Measurements from ENCODE around the gene MT1A.

The MT1A gene

DNA sequence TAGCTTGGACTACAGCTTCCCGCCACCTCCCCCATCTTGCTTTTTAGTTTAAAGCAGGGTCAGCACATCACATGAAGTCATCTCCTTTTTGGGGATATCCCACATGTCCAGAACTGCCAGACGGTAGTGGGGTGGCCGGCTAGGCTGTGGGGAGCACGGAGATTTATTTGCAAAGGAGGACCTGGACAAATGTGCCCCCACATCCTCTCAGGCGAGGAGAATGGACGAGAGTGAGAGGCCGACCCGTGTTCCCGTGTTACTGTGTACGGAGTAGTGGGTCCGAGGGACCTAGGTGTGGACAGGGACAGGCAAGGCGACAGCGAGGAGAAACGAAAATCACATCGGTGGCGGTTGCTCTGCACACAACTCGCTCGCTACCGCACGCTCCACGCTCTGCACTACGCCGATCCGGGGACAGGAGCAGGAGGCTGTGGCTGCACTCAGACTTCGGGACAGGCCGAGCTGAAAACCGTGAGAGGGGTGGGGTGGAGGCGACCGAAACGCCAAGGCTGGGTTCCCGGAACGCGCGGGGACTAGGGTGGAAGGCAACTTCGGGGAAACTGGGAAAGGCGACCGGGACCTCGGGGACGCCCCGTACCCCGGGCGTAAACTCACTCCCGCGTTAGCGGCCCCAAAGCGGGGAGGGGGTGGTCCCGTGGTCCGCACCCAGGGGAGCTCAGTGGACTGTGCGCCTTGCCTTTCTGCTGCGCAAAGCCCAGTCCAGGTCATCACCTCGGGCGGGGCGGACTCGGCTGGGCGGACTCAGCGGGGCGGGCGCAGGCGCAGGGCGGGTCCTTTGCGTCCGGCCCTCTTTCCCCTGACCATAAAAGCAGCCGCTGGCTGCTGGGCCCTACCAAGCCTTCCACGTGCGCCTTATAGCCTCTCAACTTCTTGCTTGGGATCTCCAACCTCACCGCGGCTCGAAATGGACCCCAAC, at the start of gene MT1A:
Gene MT1A, plus strand, starts transcription at position 853 of the 937 bp plus-strand sequence. Its CDS starts 73 bp downstream, at position 926.
- Histone ChIP-seq H3K4me3 (ENCODE audit: low read length) (peak within 1 kb of the TSS; percentile 65), H3K9ac (ENCODE audit: low read length) (no peak within 1 kb of the TSS), H3K27me3 (ENCODE audit: control insufficient read depth, insufficient read depth, low read length) (peaks cover 37% of the 10 kb centered on the region), H3K36me3 (ENCODE audit: control insufficient read depth, insufficient read depth, low read length) (no peaks in the 10 kb centered on the region), H3K27ac (ENCODE audit: low read depth, low read length) (peak within 1 kb of the TSS; percentile 30), H3K4me1 (ENCODE audit: control insufficient read depth, insufficient read depth, low read length) (no peaks in the 10 kb centered on the region)

DNA sequence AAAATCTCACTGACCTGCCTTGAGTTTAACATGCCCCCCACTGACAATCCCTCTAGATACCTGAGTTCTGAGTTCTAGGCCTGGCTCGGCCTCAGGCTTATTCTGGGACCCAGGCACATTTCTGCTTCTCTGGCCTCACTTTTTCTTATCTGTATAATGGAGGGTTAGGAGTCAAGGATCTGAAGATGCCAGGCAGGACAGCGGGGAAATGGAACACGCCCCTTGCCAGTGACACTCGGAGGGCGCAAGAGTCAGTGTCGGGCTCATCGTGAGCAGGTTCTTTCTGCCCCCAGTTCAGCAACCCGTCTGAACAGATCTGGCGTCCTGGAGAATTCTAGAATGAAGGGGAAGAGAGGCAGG, 49.7 kb upstream of the MT1A start:
- no peak overlapping the region for H3K27ac ChIP-seq (ENCODE audit: low read depth, low read length)
- H3K9ac ChIP-seq (ENCODE audit: low read length) = no peak overlapping the region
- peaks cover 9% of the 10 kb centered on the region for H3K27me3 ChIP-seq (ENCODE audit: control insufficient read depth, insufficient read depth, low read length)

DNA sequence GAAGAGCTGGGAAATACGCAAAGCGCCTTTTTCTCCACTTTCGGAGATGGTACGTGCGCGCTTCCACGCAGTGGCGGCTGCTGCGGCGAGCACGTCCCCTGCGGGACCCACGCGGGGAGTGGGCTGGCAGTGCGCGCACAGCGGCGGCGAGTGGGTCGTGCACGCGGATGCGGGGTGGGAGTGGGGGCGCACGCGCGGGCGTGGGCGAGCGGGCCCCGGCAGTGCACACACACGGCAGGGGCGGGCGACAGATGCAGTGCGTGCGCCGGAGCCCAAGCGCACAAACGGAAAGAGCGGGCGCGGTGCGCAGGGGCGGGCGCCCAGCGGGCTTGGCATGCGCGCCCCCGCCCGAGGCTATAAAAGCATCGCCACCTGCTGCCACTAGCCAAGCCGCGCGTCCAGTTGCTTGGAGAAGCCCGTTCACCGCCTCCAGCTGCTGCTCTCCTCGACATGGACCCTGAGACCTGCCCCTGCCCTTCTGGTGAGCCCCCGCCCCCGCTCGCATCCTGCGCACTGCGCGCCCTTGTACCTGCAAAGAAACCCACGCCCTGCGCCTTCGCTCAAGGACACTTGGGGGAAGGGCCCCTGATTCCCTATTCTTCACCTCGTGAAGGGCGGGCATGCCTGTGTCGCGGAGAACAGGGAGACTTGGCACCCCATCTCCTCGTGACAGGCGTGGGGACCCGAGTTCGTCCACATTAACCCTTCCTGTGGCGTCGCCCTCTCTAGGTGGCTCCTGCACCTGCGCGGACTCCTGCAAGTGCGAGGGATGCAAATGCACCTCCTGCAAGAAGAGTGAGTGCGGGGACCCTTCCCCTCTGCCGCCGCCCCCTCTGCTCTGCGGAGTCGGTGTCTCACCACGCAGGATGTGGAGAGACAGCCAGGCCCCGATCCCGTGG, 49.1 kb upstream of the MT1A start, which contains the start of gene MT3:
Gene MT3, plus strand, starts transcription at position 388 of the 899 bp plus-strand sequence. Its CDS starts 63 bp downstream, at position 451.
- Histone ChIP-seq H3K27me3 (ENCODE audit: control insufficient read depth, insufficient read depth, low read length) (peaks cover 9% of the 10 kb centered on the region), H3K27ac (ENCODE audit: low read depth, low read length) (no peak within 1 kb of the TSS), H3K4me3 (ENCODE audit: low read length) (peak within 1 kb of the TSS; percentile 53), H3K9ac (ENCODE audit: low read length) (no peak within 1 kb of the TSS), H3K4me1 (ENCODE audit: control insufficient read depth, insufficient read depth, low read length) (no peaks in the 10 kb centered on the region), H3K36me3 (ENCODE audit: control insufficient read depth, insufficient read depth, low read length) (no peaks in the 10 kb centered on the region)

More for the DNA sequence above, 49.7 kb upstream of the MT1A start:
- H3K4me1 ChIP-seq (ENCODE audit: control insufficient read depth, insufficient read depth, low read length) = no peaks in the 10 kb centered on the region
- no peaks in the 10 kb centered on the region for H3K36me3 ChIP-seq (ENCODE audit: control insufficient read depth, insufficient read depth, low read length)
- peak overlapping the region; percentile 53 for H3K4me3 ChIP-seq (ENCODE audit: low read length)

DNA sequence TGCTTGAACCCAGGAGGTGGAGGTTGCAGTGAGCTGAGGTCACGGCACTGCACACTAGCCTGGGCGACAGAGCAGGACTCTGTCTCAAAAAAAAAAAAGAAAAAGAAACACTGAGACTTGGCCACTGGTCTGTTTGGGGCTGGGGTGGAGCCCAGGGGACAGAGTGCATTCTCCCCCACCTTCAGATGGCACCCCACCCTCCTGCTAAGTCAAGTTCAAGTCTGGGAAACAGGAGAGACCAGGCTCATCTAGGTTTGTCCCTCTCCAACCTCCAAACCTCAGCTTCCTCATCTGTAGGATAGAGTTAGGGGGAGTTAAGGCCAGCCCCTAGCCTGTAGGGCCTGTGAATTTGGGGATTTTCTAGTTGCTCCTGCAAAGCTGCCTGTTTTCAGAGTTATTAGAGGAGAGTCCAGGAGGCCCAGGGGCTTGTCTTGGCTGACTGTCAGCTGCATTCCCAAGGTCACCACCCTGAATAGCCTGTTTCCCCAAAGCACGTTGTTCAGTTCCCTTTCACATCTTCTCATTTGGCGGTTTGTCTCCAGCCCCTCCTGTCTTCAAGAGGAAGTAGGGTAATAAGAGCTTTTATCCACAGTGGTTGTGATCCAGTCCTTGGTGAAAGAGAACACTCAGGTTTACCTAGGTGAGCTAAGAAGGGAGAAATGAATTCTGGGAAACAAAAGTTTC, 46.9 kb upstream of the MT1A start:
- H3K27me3 ChIP-seq (ENCODE audit: control insufficient read depth, insufficient read depth, low read length) = peaks cover 9% of the 10 kb centered on the region
- no peak overlapping the region for H3K9ac ChIP-seq (ENCODE audit: low read length)
- H3K27ac ChIP-seq (ENCODE audit: low read depth, low read length) = no peak overlapping the region
- H3K36me3 ChIP-seq (ENCODE audit: control insufficient read depth, insufficient read depth, low read length) = no peaks in the 10 kb centered on the region
- H3K4me1 ChIP-seq (ENCODE audit: control insufficient read depth, insufficient read depth, low read length) = no peaks in the 10 kb centered on the region
- no peak overlapping the region for H3K4me3 ChIP-seq (ENCODE audit: low read length)

DNA sequence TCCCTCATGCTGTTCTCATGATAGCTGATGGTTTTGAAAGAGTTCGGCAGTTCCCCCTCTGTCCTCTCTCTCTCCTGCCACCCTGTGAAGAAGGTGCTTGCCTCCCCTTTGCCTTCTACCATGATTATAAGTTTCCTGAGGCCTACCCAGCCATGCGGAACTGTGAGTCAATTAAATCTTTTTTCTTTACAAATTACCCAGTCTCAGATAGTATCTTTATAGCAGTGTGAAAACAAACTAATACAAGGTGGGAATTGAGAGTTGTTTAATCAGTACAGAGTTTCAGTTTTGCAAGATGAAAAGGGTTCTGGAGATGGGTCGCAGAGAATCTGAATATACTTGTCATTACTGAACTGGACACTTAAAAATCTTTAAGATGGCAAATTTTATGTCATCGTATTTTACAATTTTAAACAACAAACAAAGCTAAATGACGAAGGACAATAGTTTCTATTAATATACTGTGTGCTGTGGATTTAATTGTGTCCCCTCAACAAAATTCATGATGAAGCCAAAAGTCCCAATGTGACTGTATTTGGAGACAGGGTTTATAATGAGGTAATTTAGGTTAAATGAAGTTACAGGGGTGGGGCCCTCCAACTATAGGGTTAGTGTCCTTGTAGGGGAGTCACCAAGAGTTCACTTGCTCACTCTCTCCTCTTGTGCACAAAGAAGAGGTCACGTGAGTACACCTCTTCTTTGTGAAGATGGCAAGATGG, 44.7 kb upstream of the MT1A start:
- H3K9ac ChIP-seq (ENCODE audit: low read length) = no peak overlapping the region
- no peak overlapping the region for H3K4me3 ChIP-seq (ENCODE audit: low read length)
- H3K4me1 ChIP-seq (ENCODE audit: control insufficient read depth, insufficient read depth, low read length) = no peaks in the 10 kb centered on the region
- H3K27me3 ChIP-seq (ENCODE audit: control insufficient read depth, insufficient read depth, low read length) = peaks cover 9% of the 10 kb centered on the region
- no peak overlapping the region for H3K27ac ChIP-seq (ENCODE audit: low read depth, low read length)
- no peaks in the 10 kb centered on the region for H3K36me3 ChIP-seq (ENCODE audit: control insufficient read depth, insufficient read depth, low read length)

DNA sequence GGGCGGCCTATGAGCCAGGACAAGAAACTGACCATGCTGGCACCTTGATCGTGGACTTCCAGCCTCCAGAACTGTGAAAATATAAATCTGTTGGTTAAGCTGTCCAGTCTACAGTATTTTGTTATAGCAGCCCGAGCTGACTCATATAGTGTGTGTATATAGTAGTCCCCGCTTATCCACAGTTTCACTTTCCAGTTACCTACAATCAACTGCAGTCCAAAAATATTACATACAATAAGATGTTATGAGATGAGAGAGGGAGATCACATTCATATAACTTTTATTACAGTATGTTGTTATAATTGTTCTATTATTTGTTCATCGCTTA, 44.2 kb upstream of the MT1A start:
- Histone ChIP-seq H3K36me3 (ENCODE audit: control insufficient read depth, insufficient read depth, low read length) (no peaks in the 10 kb centered on the region), H3K4me1 (ENCODE audit: control insufficient read depth, insufficient read depth, low read length) (no peaks in the 10 kb centered on the region), H3K27ac (ENCODE audit: low read depth, low read length) (no peak overlapping the region), H3K9ac (ENCODE audit: low read length) (no peak overlapping the region), H3K4me3 (ENCODE audit: low read length) (no peak overlapping the region), H3K27me3 (ENCODE audit: control insufficient read depth, insufficient read depth, low read length) (peaks cover 5% of the 10 kb centered on the region)

DNA sequence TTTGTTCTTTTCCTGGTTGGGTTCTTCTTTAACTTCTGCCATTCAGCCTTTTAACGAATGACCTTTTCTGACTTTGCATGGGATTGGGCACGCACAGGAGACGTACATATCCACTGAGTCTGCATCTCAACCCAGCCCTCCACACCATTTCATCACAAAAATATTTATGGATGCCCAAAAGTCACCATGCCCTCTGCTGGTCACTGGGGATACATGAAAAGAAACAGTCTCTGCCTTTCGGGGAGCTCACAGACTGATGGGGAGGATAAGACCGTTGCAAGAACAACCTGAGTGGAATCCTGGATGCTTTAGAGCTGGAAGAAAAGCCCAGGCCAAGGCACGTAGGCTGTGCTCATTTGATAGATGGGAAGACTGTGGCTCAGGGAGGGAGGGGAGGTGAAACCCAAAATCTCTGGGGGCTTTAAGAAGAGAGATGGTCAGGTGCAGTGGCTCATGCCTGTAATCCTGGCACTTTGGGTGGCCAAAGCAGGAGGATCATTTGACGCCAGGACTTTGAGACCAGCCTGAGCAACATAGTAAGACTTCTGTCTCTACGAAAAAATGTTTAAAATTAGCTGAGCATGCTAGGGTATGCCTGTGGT, 38.0 kb upstream of the MT1A start:
- H3K27ac ChIP-seq (ENCODE audit: low read depth, low read length) = no peak overlapping the region
- H3K36me3 ChIP-seq (ENCODE audit: control insufficient read depth, insufficient read depth, low read length) = no peaks in the 10 kb centered on the region
- no peak overlapping the region for H3K4me3 ChIP-seq (ENCODE audit: low read length)
- peaks cover 3% of the 10 kb centered on the region for H3K27me3 ChIP-seq (ENCODE audit: control insufficient read depth, insufficient read depth, low read length)
- no peak overlapping the region for H3K9ac ChIP-seq (ENCODE audit: low read length)
- H3K4me1 ChIP-seq (ENCODE audit: control insufficient read depth, insufficient read depth, low read length) = no peaks in the 10 kb centered on the region

DNA sequence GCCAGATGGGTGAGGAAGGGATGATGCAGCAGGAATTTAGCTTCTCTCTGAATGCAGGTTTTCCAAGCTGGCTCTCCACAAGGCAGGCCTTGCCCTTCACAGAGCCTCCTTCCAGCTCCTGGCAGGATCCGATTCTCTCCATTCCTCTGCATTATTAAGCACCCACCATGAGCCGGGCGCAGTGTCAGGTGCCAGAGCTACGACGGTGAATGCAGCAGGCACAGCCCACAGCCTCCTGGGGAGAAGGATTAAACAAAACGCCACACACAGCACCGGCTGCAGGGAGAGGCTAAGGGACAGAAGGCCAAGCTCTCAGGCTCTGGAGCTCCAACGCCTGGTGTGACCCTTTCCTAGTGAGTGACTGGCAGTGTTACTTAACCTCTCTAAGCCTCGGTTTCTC, 37.1 kb upstream of the MT1A start:
- H3K4me1 ChIP-seq (ENCODE audit: control insufficient read depth, insufficient read depth, low read length) = no peaks in the 10 kb centered on the region
- H3K36me3 ChIP-seq (ENCODE audit: control insufficient read depth, insufficient read depth, low read length) = no peaks in the 10 kb centered on the region
- H3K9ac ChIP-seq (ENCODE audit: low read length) = no peak overlapping the region
- H3K27ac ChIP-seq (ENCODE audit: low read depth, low read length) = no peak overlapping the region
- H3K27me3 ChIP-seq (ENCODE audit: control insufficient read depth, insufficient read depth, low read length) = peaks cover 3% of the 10 kb centered on the region
- no peak overlapping the region for H3K4me3 ChIP-seq (ENCODE audit: low read length)

DNA sequence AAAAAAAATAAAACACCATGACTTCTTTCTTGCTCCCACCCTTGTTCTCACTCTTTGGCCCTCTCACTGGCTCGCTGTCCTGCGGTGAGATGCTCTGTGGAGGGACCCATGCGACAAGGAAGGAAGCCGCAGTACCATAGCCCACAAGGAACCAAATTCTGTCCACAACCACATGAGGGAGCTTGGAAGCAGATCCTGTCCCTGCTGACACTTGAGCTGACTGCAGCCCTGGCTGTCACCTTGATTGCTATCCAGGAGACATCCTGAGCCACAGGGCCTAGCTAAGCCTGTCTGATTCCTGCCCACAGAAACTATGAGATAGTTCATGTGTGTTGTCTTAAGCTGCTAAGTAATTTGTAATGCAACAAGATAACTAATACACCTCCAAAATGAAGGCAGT, 34.9 kb upstream of the MT1A start:
- H3K4me1 ChIP-seq (ENCODE audit: control insufficient read depth, insufficient read depth, low read length) = peaks cover 12% of the 10 kb centered on the region
- H3K36me3 ChIP-seq (ENCODE audit: control insufficient read depth, insufficient read depth, low read length) = no peaks in the 10 kb centered on the region
- H3K27ac ChIP-seq (ENCODE audit: low read depth, low read length) = no peak overlapping the region
- no peak overlapping the region for H3K9ac ChIP-seq (ENCODE audit: low read length)
- peaks cover 3% of the 10 kb centered on the region for H3K27me3 ChIP-seq (ENCODE audit: control insufficient read depth, insufficient read depth, low read length)
- H3K4me3 ChIP-seq (ENCODE audit: low read length) = no peak overlapping the region

DNA sequence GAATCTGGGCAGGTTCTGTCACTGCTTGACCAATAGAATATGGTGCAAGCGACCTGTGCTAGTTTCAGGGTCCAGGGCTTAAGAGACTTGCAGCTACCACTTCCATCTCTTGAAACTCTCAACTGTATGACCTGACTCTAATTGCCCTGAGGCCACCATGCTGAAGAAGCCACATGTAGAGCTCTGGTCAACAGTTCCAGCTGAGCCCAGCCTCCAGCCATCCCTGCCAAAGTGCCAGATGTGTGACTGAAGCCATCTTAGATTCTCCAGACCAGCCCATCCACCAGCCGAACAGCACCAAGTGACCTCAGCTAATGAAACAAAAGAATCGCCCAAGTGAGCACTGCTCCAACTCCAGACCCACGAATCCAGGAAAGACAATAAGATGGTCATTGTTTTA, 33.5 kb upstream of the MT1A start:
- H3K36me3 ChIP-seq (ENCODE audit: control insufficient read depth, insufficient read depth, low read length) = no peaks in the 10 kb centered on the region
- peaks cover 12% of the 10 kb centered on the region for H3K4me1 ChIP-seq (ENCODE audit: control insufficient read depth, insufficient read depth, low read length)
- no peak overlapping the region for H3K27ac ChIP-seq (ENCODE audit: low read depth, low read length)
- H3K27me3 ChIP-seq (ENCODE audit: control insufficient read depth, insufficient read depth, low read length) = peaks cover 3% of the 10 kb centered on the region
- no peak overlapping the region for H3K4me3 ChIP-seq (ENCODE audit: low read length)
- no peak overlapping the region for H3K9ac ChIP-seq (ENCODE audit: low read length)

DNA sequence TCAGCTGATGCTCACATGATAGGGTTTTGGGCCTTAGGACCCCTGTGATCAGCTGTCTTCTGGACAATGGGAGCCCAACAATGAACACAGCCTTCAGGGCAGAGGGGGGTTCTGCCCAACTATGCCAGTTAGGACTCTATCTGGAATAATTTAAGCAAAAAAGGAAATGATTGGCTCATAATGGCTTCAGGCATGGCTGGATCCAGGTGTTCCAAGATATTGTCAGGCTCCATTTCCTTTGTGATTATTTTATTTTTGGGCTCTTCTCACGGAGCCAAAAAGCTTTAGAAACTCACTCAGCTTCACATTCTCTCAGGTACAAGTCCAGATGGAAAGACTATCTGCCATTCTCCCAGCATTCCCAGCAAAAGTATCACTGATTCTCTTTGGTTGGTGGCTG, 33.0 kb upstream of the MT1A start:
- peaks cover 1% of the 10 kb centered on the region for H3K27me3 ChIP-seq (ENCODE audit: control insufficient read depth, insufficient read depth, low read length)
- no peaks in the 10 kb centered on the region for H3K36me3 ChIP-seq (ENCODE audit: control insufficient read depth, insufficient read depth, low read length)
- no peak overlapping the region for H3K27ac ChIP-seq (ENCODE audit: low read depth, low read length)
- H3K9ac ChIP-seq (ENCODE audit: low read length) = no peak overlapping the region
- no peak overlapping the region for H3K4me3 ChIP-seq (ENCODE audit: low read length)
- peaks cover 16% of the 10 kb centered on the region for H3K4me1 ChIP-seq (ENCODE audit: control insufficient read depth, insufficient read depth, low read length)
